GM18909 (cell line): ENCODE data around the gene SNAP25.

Experiments
- ATAC-seq: cut with Tn5 transposase; IDR thresholded peaks from one replicate; pipeline ENCODE4 v1.9.1; 2021; ENCODE audit warnings: mild to moderate bottlenecking; ENCODE audit not compliant: unreplicated experiment, poor library complexity

SNAP25 gene

GRCh38 chr20:10297684-10298240 is 79.1 kb downstream of the SNAP25 start:
- no peak for ATAC-seq

DNA sequence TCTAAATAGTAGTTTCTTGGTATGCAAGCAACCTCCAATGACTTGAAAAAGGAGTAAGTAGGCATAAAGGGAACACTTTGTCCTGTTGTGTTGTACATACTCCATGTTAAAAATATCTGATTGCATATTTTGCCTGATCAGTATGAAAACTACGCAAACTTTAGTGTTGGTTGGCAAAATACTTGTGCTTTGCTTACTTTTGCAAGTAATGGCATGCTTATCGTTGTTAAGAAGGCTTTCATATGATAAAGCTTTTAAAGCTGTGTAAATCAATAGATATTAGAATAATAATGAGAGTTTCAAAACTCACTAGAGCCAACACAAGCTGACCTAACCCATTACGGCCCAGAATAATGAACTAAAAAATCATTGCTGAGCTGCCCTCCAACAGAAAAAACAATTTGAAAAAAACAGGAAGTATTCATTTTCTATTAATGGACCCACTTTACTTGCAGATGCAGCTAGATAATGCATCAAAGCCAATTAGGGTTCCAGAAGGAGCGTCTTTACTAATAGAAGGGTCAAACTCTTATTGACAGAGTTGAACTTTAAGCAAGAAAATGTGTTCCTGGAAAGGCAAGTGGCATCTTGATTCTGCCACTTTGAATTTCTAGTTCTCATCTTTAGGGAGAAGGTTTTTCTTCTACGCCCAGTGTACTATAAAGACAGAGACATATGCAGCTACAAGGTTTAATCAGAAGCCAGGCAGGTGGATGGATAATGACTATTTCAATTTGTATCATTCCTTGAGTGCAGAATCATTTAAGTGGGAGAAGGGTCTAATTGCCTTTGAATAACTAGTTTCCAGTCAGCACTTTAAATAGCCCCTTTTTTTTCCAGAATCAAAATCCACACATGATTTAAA is 82.2 kb downstream of the SNAP25 start:
- no peak for ATAC-seq

- no peak for ATAC-seq
These were observed 85.2 kb downstream of the SNAP25 start for GRCh38 chr20:10303852-10304251.

DNA sequence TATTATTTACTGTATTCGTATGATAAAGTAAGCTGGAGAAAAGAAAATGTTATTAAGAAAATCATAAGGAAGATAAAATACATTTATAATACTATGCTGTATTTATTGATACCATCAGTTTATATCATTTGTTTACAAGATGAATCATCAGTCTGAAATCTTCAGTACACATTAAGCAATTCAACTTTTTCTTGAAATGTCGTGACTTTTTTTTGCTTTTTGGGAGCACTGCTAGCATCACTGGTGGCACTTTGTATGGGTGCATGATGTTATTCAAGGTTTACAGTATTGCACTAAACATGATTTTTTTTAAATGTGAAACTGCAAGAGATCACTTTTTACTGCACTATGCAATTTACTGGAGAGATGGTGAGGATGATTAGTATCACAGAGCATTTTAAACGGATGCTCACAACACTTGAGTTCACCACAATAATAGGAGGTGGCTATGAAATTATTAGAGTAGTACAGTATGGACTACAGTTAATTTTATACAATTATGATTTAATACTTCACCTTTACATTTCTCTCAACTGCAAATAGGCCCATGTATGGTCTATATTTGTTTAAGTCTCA is 85.9 kb downstream of the SNAP25 start:
- ATAC-seq = no peak

DNA sequence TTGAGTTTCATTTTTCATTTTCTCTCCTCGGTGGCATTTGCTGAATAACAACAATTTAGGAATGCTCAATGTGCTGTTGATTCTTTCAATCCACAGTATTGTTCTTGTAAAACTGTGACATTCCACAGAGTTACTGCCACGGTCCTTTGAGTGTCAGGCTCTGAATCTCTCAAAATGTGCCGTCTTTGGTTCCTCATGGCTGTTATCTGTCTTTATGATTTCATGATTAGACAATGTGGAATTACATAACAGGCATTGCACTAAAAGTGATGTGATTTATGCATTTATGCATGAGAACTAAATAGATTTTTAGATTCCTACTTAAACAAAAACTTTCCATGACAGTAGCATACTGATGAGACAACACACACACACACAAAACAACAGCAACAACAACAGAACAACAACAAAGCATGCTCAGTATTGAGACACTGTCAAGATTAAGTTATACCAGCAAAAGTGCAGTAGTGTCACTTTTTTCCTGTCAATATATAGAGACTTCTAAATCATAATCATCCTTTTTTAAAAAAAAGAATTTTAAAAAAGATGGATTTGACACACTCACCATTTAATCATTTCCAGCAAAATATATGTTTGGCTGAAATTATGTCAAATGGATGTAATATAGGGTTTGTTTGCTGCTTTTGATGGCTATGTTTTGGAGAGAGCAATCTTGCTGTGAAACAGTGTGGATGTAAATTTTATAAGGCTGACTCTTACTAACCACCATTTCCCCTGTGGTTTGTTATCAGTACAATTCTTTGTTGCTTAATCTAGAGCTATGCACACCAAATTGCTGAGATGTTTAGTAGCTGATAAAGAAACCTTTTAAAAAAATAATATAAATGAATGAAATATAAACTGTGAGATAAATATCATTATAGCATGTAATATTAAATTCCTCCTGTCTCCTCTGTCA is 88.1 kb downstream of the SNAP25 start:
- no peak for ATAC-seq

DNA sequence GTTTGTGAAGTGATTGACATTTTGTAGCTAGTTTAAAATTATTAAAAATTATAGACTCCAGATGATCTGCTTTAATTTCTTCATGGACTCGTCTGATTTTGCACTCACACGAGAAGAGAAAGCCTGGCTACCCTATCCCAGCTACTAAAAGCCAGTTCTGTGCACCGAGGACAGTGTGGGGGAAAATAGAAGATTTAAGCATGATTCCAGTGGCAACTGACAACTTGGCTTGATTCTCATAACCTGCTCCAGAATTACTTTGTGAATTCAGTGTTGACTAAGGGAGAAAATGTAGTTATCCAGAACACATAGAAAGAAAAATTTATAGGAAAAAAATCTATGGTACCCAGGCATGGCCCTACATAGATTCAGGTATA is 88.7 kb downstream of the SNAP25 start:
- ATAC-seq = no peak

GRCh38 chr20:10308652-10309051 is 90.0 kb downstream of the SNAP25 start:
- ATAC-seq = no peak

GRCh38 chr20:10309326-10309725 is 90.7 kb downstream of the SNAP25 start:
- ATAC-seq = no peak

GRCh38 chr20:10312111-10312510 is 93.5 kb downstream of the SNAP25 start:
- ATAC-seq = no peak

DNA sequence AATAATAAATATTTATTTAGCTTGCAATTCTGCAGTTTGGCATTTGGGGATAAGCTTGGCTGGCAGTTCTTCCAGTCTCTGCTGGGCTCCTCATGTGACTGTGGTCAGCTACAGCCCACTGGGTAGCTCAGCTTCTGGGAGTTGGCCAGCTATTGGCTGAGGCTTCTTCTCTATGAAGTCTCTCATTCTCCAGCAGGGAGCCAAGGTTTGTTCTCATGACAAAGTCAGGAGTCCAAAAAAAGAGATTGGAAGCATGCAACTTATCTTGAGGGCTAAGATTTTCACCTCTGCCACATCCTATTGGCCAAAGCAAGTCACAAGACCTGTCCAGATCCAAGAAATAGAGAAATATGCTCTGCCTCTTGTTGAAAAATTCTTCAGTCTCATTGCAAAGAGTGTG is 94.6 kb downstream of the SNAP25 start:
- no peak for ATAC-seq

- no peak for ATAC-seq
These were observed 95.1 kb downstream of the SNAP25 start for GRCh38 chr20:10313701-10314100.

DNA sequence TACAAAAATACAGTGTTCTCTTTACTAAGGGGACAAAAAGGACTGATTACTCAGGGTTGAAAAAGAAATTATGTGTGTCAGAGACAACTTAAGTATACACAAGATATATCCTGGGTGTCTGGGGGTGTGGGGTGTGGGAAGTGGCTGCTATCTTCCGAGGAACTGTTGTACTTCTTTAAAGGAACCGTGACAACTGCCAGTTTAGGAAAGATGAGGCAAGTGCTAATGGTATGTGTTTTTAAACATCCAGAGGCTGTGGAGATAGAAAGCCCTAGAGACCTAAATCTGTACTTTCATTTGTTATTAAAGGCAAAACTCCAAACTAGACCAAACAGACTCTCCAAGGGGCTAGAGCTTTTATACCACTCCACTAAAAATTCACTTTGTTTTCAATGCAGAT is 95.6 kb downstream of the SNAP25 start:
- ATAC-seq = no peak

GRCh38 chr20:10315138-10315537 is 96.5 kb downstream of the SNAP25 start:
- no peak for ATAC-seq

GRCh38 chr20:10316582-10316981 is 98.0 kb downstream of the SNAP25 start:
- ATAC-seq = no peak

DNA sequence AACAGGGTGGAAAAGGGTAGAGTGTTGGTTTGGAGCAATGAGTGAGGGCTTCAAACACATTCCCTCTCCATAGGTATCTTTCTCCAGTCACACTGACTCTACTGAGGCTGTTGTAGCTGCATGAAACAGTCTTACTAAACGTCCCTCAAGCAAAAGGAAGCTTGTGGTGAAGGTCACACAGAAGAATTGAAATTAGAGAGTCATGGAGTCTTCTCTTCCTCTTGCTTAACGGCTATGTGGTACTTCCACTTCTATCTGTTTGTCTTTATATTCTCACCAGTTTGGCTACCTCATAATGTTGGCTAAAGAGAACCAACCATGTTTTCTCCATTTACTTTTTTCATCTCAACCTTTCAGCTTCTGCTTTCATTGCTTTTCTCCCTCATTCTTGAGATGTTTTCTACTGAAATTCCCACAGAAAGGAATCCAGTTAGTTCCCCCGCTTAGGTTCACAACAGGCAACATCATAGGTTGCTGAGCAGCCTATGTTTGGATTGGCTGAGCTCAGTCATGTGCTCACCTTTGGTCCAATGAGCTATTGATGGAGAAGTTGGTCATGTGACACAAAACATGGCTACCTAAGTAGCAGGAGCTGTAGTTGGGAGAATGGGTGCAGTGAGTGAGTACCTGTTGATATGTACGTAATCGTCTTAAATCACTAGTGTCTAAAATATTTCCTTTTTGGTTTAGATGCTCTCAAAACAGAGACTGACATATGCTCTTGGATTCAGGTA is 99.8 kb downstream of the SNAP25 start:
- ATAC-seq = no peak

DNA sequence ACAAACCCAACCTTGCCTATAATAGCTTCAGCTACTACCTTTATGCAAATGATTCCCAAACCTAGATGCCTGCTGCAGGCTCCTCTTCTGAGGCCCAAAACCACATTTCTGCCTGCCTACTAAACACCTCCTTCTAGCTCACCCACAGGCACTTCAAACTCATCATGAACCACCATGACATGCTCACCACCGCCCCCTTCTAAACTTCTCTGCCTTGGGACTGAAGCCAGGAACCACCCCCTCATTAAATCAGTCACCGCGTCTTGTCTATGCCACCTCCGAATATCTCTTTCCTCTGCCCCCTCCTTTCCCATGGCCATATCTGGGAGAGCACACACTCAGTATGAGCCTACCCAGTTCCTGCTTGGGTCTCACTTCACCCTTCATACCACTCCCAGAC is 101.2 kb downstream of the SNAP25 start:
- ATAC-seq = no peak

- ATAC-seq = no peak
These were observed 102.6 kb downstream of the SNAP25 start for GRCh38 chr20:10321138-10321717.

- ATAC-seq = no peak
These were observed 103.7 kb downstream of the SNAP25 start for GRCh38 chr20:10322073-10323012.

GRCh38 chr20:10323729-10324128 is 105.1 kb downstream of the SNAP25 start:
- ATAC-seq = no peak
